ENCODE data around the gene PCDH12. TPM values are rescaled to one million over a fixed set of nuclear protein-coding genes. Genes with fewer than 3 reads are reported as not detected.

Gene PCDH12
- total and polyA plus RNA-seq, 2 experiments from 2014 or later, result 0.42 to 4.5 TPM

GRCh38 chr5:141965071-141965470 is 7.1 kb upstream of the PCDH12 start:
- no peak overlapping the region for H3K4me2 ChIP-seq
- no peaks in the 10 kb centered on the region for H4K20me1 ChIP-seq (ENCODE audit: insufficient read depth, poor library complexity, severe bottlenecking)
- no peaks in the 10 kb centered on the region for H3K9me3 ChIP-seq (ENCODE audit: low read depth)
- H3K4me1 ChIP-seq (ENCODE audit: insufficient read depth), result peaks cover 5% of the 10 kb centered on the region
- H3K27ac ChIP-seq, result no peak overlapping the region
- H3K79me2 ChIP-seq, result peaks cover 4% of the 10 kb centered on the region
- no peak overlapping the region for H2AFZ ChIP-seq
- H3K36me3 ChIP-seq (replicated peaks; ENCODE audit: insufficient read depth, low read depth), result no peaks in the 10 kb centered on the region
- no peak for DNase-seq (ENCODE audit: low spot score)
- no peaks in the 10 kb centered on the region for H3K9me2 ChIP-seq (replicated peaks; ENCODE audit: insufficient read depth)
- H3K27me3 ChIP-seq, result no peaks in the 10 kb centered on the region
- TF ChIP-seq EZH2 (IDR thresholded peaks at IDR 0.05; ENCODE audit: borderline replicate concordance), result no peak
- TF ChIP-seq CTCF (IDR thresholded peaks at IDR 0.05; ENCODE audit: poor library complexity), result no peak
- TF ChIP-seq EZH2phosphoT487 (IDR thresholded peaks at IDR 0.05; ENCODE audit: low read depth, severe bottlenecking, unreplicated experiment), result no peak
- WGBS (ENCODE audit: low lambda C conversion rate, missing lambda C conversion rate), result 74% methylated on average over 7 of the region's 7 CpGs
- no peak overlapping the region for H3K4me3 ChIP-seq

GRCh38 chr5:141963701-141964100 is 5.7 kb upstream of the PCDH12 start:
- Histone ChIP-seq H3K27me3 (no peaks in the 10 kb centered on the region), H4K20me1 (ENCODE audit: insufficient read depth, poor library complexity, severe bottlenecking) (no peaks in the 10 kb centered on the region), H3K36me3 (replicated peaks; ENCODE audit: insufficient read depth, low read depth) (no peaks in the 10 kb centered on the region), H3K9me2 (replicated peaks; ENCODE audit: insufficient read depth) (no peaks in the 10 kb centered on the region), H3K4me1 (ENCODE audit: insufficient read depth) (no peaks in the 10 kb centered on the region), H2AFZ (no peak overlapping the region), H3K4me3 (no peak overlapping the region), H3K9me3 (ENCODE audit: low read depth) (no peaks in the 10 kb centered on the region), H3K79me2 (no peaks in the 10 kb centered on the region), H3K4me2 (no peak overlapping the region), H3K27ac (no peak overlapping the region)
- no peak for TF ChIP-seq EZH2phosphoT487 (IDR thresholded peaks at IDR 0.05; ENCODE audit: low read depth, severe bottlenecking, unreplicated experiment)
- TF ChIP-seq CTCF (IDR thresholded peaks at IDR 0.05; ENCODE audit: poor library complexity), result no peak
- no peak for TF ChIP-seq EZH2 (IDR thresholded peaks at IDR 0.05; ENCODE audit: borderline replicate concordance)
- 76% methylated on average over 3 of the region's 3 CpGs for WGBS (ENCODE audit: low lambda C conversion rate, missing lambda C conversion rate)
- no peak for DNase-seq (ENCODE audit: low spot score)

- WGBS (ENCODE audit: low lambda C conversion rate, missing lambda C conversion rate), result 87% methylated on average over 3 of the region's 3 CpGs
- Histone ChIP-seq H3K9me2 (replicated peaks; ENCODE audit: insufficient read depth) (no peaks in the 10 kb centered on the region), H3K27ac (no peak overlapping the region), H3K4me1 (ENCODE audit: insufficient read depth) (no peaks in the 10 kb centered on the region), H3K27me3 (no peaks in the 10 kb centered on the region), H3K4me2 (no peak overlapping the region), H3K4me3 (no peak overlapping the region), H3K36me3 (replicated peaks; ENCODE audit: insufficient read depth, low read depth) (no peaks in the 10 kb centered on the region), H4K20me1 (ENCODE audit: insufficient read depth, poor library complexity, severe bottlenecking) (no peaks in the 10 kb centered on the region), H3K79me2 (no peaks in the 10 kb centered on the region), H2AFZ (peak overlapping the region; percentile 93), H3K9me3 (ENCODE audit: low read depth) (no peaks in the 10 kb centered on the region)
- DNase-seq (ENCODE audit: low spot score), result no peak
- TF ChIP-seq CTCF (IDR thresholded peaks at IDR 0.05; ENCODE audit: poor library complexity), result no peak
- no peak for TF ChIP-seq EZH2 (IDR thresholded peaks at IDR 0.05; ENCODE audit: borderline replicate concordance)
- no peak for TF ChIP-seq EZH2phosphoT487 (IDR thresholded peaks at IDR 0.05; ENCODE audit: low read depth, severe bottlenecking, unreplicated experiment)
Measured at GRCh38 chr5:141961466-141961865, 3.5 kb upstream of the PCDH12 start.

Data from hepatocyte (in vitro differentiated cells).